Sigmoid colon (tissue), 7 donors: ENCODE data around the gene DDX20. TPM values are rescaled to one million over a fixed set of nuclear protein-coding genes. Genes with fewer than 3 reads are reported as not detected.
A peak's percentile ranks its signal among the peaks of the same experiment; 100 is the strongest.

ENCODE experiments used
- DNase-seq: peaks from one replicate; pipeline ENCODE4 v3.0.0-alpha.2; 2019
- H3K27ac ChIP-seq, 4 donors: fragments of 200-600 bp; sonication (generic); one replicate each; pipeline ENCODE4 v1.5.1; 2016 to 2019; ENCODE audit warnings: mild to moderate bottlenecking in 1 of 4
- H3K27me3 ChIP-seq, 3 donors: fragments of 200-600 bp; sonication (generic); one replicate each; pipeline ENCODE4 v1.5.1; 2019; ENCODE audit warnings: mild to moderate bottlenecking in 1 of 3
- H3K36me3 ChIP-seq, 4 donors: fragments of 200-600 bp; sonication (generic); one replicate each; pipeline ENCODE4 v1.5.1; 2016 to 2019
- H3K4me1 ChIP-seq, 4 donors: fragments of 200-600 bp; sonication (generic); one replicate each; pipeline ENCODE4 v1.5.1; 2017 to 2019
- H3K4me3 ChIP-seq, 4 donors: fragments of 200-600 bp; sonication (generic); one replicate each; pipeline ENCODE4 v1.5.1; 2017 to 2019; ENCODE audit warnings: mild to moderate bottlenecking in 2 of 4, moderate library complexity in 1 of 4
- H3K9me3 ChIP-seq, 4 donors: fragments of 200-600 bp in 3 of 4; sonication (generic) in 3 of 4; one replicate each; pipeline versions ENCODE4 v1.5.1 to v1.6.1; 2013 to 2019
- CTCF ChIP-seq, 4 experiments: fragments of 450-650 bp in 3 of 4; fragments of 200-600 bp in 1 of 4; IDR thresholded peaks; one replicate each; pipeline ENCODE4 v1.5.1; 2016 to 2019; ENCODE audit warnings: antibody characterized with exemption in 4 of 4, mild to moderate bottlenecking in 3 of 4, moderate library complexity in 2 of 4
- EP300 ChIP-seq, 4 donors: sonication (generic); formaldehyde crosslinking; IDR thresholded peaks; one replicate each; pipeline ENCODE4 v1.6.1; 2017; ENCODE audit warnings: antibody characterized with exemption in 4 of 4
- POLR2A ChIP-seq, 2 donors: fragments of 450-650 bp; IDR thresholded peaks; one replicate each; pipeline ENCODE4 v1.6.1; 2016; ENCODE audit warnings: antibody characterized with exemption in 2 of 2, mild to moderate bottlenecking in 2 of 2, moderate library complexity in 2 of 2
- POLR2AphosphoS5 ChIP-seq, 4 donors: sonication (generic); formaldehyde crosslinking; IDR thresholded peaks; one replicate each; pipeline ENCODE4 v1.6.1; 2017; ENCODE audit warnings: antibody characterized with exemption in 4 of 4
- WGBS, 2 donors: extraction: QIAGEN DNeasy Blood & Tissue Kit; methylation state at CpG; one replicate each; pipeline ENCODE4 v1.1.7; 2013; 5-methylcytosine and 5-hydroxymethylcytosine counted together
- intact Hi-C: fragments of 100-400 bp; cut with DNase I; formaldehyde crosslinking; loops from one replicate; pipeline ENCODE4 v1.15.1; 2023
- polyA plus RNA-seq, 3 donors: library from polyadenylated mRNA; stranded (reverse); fragments of 200-250 nt; gene quantifications; one replicate each; pipeline ENCODE4 v1.2.3, GENCODE V29; 2013
- total RNA-seq, 4 donors: library from RNA; depleted of rRNA; stranded (reverse); fragments of >200 nt; gene quantifications; one replicate each; pipeline ENCODE4 v1.1.0, GENCODE V29; 2016
- donor health status: healthy with polysubstance abuse.
- donor health status: Bipolar disorder and iron deficiency.
- donor health status: healthy.

Gene DDX20
- total and polyA plus RNA-seq, 7 donors = 2.3 to 30.9 (median 18.7) TPM

DNA sequence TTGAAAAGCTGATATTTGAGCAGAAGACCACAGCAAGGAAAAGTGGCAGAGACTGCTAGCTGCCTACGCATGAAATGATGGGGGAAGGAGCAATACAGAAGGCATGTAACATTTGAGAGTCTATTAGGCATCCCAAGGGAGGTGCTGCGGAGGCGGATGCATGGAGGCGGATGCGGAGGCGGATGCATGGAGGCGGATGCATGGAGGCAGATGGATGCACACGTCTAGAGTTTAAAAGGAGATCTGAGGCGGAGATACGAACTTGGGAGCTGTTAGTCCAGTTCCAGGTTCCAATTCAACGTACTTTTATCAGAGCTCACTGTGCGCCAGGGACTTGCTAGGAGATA lies 744 bp upstream of the DDX20 start:
- Histone ChIP-seq H3K9me3 (no peaks in the 10 kb centered on the region), H3K27me3 (no peaks in the 10 kb centered on the region), H3K4me3 (peak overlapping the region; percentile 75 to 88 (median 78)), H3K36me3 (peaks cover 0 to 12% (median 0%) of the 10 kb centered on the region in 4 donors), H3K27ac (peak overlapping the region; percentile 83 to 94 (median 93)), H3K4me1 (peaks cover 0 to 42% (median 32%) of the 10 kb centered on the region in 4 donors)
- no peak for TF ChIP-seq POLR2A (IDR thresholded peaks at IDR 0.05)
- TF ChIP-seq EP300 (IDR thresholded peaks at IDR 0.05) = no peak
- no peak for TF ChIP-seq POLR2AphosphoS5 (IDR thresholded peaks at IDR 0.05)
- no peak for TF ChIP-seq CTCF (IDR thresholded peaks at IDR 0.05)
- intact Hi-C loops = loop anchor here (1.0 to 2.0 kb wide), 4 partner anchors 14 to 274 kb away; no protein-coding TSS in a partner anchor
- DNase-seq = no peak
- 0 to 1% methylated on average over 12 of the region's 12 CpGs for WGBS, 2 donors

DNA sequence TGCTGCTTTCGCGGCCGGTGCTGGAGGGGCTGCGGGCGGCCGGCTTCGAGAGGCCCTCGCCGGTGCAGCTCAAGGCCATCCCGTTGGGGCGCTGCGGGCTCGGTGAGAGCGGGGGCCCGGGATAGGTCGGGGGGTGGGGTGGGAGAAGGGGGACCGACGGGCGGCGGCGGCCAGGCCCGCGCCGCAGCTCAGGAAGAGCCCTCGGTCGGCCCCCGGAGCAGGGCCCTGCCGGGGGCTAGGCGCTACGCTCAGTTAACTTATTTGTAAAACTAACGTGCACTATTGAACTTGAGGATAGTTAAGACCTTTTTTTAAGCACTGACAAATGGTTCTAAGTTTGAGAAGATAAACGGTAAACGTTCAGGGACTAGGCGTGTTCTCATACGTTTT lies 418 bp downstream of the DDX20 start:
- no peaks in the 10 kb centered on the region for H3K27me3 ChIP-seq
- intact Hi-C loops = no loop called here
- peaks cover 0 to 30% (median 24%) of the 10 kb centered on the region in 4 donors for H3K4me1 ChIP-seq
- H3K27ac ChIP-seq = peak overlapping the region; percentile 83 to 94 (median 93)
- no peak for DNase-seq
- no peaks in the 10 kb centered on the region for H3K9me3 ChIP-seq
- 0 to 1% methylated on average over 35 of the region's 35 CpGs for WGBS, 2 donors
- H3K4me3 ChIP-seq = peak overlapping the region; percentile 75 to 88 (median 78)
- peaks cover 0 to 24% (median 3%) of the 10 kb centered on the region in 4 donors for H3K36me3 ChIP-seq
- TF ChIP-seq CTCF (IDR thresholded peaks at IDR 0.05) (no peak), EP300 (IDR thresholded peaks at IDR 0.05) (no peak), POLR2AphosphoS5 (IDR thresholded peaks at IDR 0.05) (no peak), POLR2A (IDR thresholded peaks at IDR 0.05) (no peak)

GRCh38 chr1:111758373-111758772 lies 2.7 kb downstream of the DDX20 start:
- peaks cover 10 to 47% (median 16%) of the 10 kb centered on the region in 4 donors for H3K36me3 ChIP-seq
- H3K4me3 ChIP-seq = no peak overlapping the region
- peaks cover 0 to 21% (median 18%) of the 10 kb centered on the region in 4 donors for H3K4me1 ChIP-seq
- no peaks in the 10 kb centered on the region for H3K27me3 ChIP-seq
- DNase-seq = no peak
- WGBS, 2 donors = 21 to 53% methylated on average over 2 of the region's 2 CpGs
- H3K9me3 ChIP-seq = no peaks in the 10 kb centered on the region
- intact Hi-C loops = no loop called here
- TF ChIP-seq POLR2A (IDR thresholded peaks at IDR 0.05) = no peak
- no peak for TF ChIP-seq POLR2AphosphoS5 (IDR thresholded peaks at IDR 0.05)
- no peak for TF ChIP-seq CTCF (IDR thresholded peaks at IDR 0.05)
- no peak for TF ChIP-seq EP300 (IDR thresholded peaks at IDR 0.05)
- H3K27ac ChIP-seq = no peak overlapping the region

GRCh38 chr1:111761717-111762116 lies 6.0 kb downstream of the DDX20 start:
- intact Hi-C loops = no loop called here
- no peak overlapping the region for H3K4me3 ChIP-seq
- 37 to 77% methylated on average over 2 of the region's 2 CpGs for WGBS, 2 donors

More at GRCh38 chr1:111761717-111762116, 6.0 kb downstream of the DDX20 start:
- Histone ChIP-seq H3K27me3 (no peaks in the 10 kb centered on the region), H3K4me1 (peaks cover 0 to 11% (median 7%) of the 10 kb centered on the region in 4 donors), H3K27ac (no peak overlapping the region), H3K36me3 (peaks cover 13 to 80% (median 25%) of the 10 kb centered on the region in 4 donors), H3K9me3 (no peaks in the 10 kb centered on the region)
- no peak for DNase-seq
- no peak for TF ChIP-seq EP300 (IDR thresholded peaks at IDR 0.05)
- TF ChIP-seq POLR2A (IDR thresholded peaks at IDR 0.05) = no peak
- no peak for TF ChIP-seq POLR2AphosphoS5 (IDR thresholded peaks at IDR 0.05)
- TF ChIP-seq CTCF (IDR thresholded peaks at IDR 0.05) = no peak
